Sciatic nerve (tissue), 2 donors: ENCODE results near the gene DNER. TPM values are rescaled to one million over a fixed set of nuclear protein-coding genes. Genes with fewer than 3 reads are reported as not detected.

Experiments
- ATAC-seq: fragments of 200-7000 bp; cut with Tn5 transposase; one replicate; pipeline ENCODE4 v1.9.1; 2020; ENCODE audit warnings: mild to moderate bottlenecking, moderate library complexity
- DNase-seq: peaks from one replicate; pipeline ENCODE4 v3.0.0-alpha.2; 2020; ENCODE audit warnings: low spot score
- intact Hi-C: fragments of 100-400 bp; cut with DNase I; formaldehyde crosslinking; loops from one replicate; pipeline ENCODE4 v1.14.2; 2022
- total RNA-seq: library from RNA; stranded (reverse); fragmentation: NEBNext Ultra II Directional; extraction: Animal tissue kit (Norgen Biotek cat#: 25700); gene quantifications from one replicate; pipeline ENCODE4 v1.2.1, GENCODE V29; 2021
- donor health status: DM: no; HTN: no; CAD: no.
- donor health status: DM: no; HTN: no; CAD: no.

Gene DNER
- total RNA-seq, 1 donor from 2014 or later = 0.71 TPM

DNA sequence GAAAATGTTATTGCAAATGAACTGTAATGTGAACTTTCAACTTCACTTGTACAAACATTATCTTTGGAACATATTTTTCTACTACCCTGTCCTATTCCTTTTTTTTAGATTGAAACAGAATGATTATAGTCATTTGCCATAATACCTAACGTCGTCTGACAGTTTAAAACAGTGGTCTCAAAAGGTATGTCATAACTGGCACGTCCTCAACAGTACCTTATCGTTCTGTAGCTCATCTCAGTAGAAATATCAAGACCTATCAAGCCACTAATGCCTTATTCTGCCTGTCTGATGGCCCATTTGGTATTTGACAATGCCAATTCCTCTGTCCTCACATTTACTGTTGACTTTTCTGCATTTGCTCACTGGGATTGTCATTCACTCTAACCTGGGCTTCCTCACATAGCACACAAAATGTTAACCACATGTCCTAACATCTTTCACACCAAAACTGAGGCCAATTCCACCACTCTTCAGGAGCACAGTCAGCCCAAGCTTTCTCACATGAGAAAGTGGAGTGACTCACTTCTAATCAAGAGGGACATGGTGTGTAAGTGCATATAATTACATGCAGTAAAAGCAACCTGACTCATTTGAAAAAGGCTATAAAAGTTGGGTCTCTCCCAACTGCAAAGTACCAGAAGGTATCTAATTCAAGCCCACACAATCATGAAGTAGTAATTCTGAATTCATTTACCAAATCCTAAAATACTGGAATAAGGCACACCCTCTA lies 34.8 kb downstream of the DNER start:
- no peak for ATAC-seq
- intact Hi-C loops = no loop called here
- DNase-seq = no peak

DNA sequence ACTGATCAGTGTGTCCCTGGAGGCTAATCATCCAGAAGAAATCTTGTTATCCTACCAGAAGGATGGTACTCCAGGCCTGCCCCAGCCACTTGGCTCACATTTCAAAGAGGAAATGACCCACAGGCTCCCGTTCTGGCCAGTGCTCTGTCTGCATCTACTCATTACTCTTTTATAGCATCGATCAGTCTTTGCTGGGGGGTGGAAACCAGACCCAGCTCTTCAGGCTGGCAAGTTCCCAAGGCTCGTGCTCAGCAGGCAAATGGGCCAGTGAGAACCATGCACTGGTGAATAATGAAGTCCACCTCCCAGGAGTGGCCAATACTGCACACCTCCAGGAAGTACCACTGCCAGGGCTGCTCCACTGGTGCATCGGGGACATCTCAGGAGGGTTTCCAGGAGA lies 38.8 kb downstream of the DNER start:
- intact Hi-C loops = no loop called here
- DNase-seq = no peak
- no peak for ATAC-seq

DNA sequence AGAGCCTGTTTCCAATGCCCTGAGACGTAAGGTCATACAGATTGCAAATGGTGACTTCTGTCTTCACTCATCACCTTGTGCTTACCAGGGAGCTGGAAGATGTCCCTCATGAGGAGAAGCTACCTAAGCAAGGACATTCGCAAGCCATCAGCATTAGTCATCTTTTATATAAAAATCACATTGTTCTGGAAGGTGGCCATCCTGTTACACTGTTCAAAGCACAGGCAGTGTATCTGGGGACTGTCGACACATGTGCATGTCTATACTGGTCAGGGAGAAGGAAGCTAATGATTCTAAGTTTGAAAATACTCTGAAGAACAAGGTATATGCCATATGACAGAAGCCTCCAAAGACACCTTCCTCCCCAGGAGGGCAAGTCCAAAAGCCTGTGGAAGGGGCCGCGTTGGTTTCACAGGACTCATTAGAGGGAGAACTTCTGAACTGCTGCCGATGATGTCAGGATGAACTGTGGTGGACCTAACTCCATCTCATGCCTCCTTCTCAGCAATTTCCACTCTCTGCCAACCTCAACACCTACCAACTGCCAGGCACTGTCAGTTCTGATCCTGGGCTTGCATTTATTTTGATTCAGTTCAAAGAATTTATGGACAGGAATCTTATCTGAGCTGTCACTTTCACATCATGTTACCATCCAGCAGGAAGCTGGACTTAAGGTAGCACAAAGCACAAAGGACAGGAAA lies 39.4 kb downstream of the DNER start:
- DNase-seq (no peak), ATAC-seq (no peak)
- intact Hi-C loops = no loop called here

DNA sequence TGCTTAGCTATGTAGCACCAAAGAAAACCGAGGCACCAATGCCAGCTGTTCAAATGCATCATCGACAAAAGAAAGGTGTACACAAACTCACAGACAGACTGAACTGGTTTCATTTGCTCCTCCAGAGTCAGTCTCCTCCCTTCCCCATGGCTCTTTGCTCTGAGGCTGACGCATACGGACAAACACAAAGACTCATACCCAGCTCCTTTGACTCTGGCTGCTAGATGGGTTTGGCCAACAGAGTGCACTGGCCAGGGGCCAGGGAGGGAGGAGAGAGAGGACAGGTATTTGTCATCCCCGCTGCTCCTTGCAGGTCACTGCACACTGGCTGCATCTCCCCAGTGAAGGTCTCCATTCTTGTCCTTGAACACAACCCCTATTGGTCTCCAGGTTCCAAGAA lies 40.7 kb downstream of the DNER start:
- DNase-seq (no peak), ATAC-seq (no peak)
- intact Hi-C loops = no loop called here

DNA sequence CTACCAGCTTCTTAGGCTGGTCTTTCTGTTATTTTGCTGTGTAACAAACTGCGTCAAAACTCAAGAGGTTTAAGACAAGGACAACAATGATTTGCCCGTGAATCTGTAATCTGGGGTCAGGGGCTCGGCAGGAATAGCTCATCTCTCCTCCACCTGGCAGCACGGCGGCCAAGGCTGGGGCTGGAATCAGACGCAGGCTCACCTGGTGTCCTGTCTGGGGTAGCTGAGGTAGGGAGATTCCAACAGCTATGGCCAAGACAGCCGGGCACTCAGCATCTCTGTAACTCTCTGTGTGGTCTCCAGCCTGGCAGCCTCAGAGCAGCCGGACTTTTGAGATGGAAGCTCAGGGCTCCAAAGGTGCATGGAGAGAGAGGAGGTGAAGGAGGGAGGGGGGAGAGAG lies 42.3 kb downstream of the DNER start:
- intact Hi-C loops = no loop called here
- ATAC-seq = no peak
- DNase-seq = no peak

DNA sequence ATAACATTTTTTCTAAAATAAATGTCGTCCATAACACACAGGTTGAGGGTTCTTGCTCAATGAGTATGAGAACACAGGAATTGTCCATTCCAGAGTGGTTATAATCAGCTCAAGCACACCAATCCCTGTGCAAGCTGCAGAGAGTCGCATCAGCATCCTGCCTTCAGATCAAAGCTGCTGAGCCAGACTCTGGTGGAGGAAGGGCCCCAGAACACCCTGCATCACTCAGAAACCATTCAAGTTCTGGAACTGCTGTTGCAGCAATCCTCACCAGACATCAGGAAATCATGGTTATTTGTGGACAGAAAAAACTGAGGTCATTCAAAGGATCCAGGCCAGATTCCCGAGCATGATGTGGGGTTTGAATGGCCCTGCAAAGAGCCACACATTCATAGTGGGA lies 44.5 kb downstream of the DNER start:
- DNase-seq = no peak
- ATAC-seq = no peak
- intact Hi-C loops = no loop called here

DNA sequence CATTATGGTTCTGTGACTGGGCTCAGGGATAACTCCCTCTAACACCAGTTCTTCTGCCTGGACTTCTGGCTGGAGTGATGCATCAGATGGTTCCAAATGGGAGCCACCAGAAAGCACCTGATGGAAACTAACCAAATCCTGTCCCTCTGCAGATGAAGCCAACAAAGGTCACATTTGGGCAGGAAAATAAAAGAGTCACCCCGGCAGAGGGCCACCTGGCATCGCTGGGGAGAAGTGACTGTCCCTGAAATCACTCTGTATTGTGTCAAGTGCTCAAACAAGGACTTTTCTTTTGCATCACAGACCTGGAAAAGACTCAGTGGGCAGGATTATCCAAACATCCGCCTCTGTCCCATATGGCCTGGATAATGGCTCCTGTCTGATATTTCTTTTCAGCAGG lies 47.5 kb downstream of the DNER start:
- DNase-seq = no peak
- intact Hi-C loops = no loop called here
- no peak for ATAC-seq

DNA sequence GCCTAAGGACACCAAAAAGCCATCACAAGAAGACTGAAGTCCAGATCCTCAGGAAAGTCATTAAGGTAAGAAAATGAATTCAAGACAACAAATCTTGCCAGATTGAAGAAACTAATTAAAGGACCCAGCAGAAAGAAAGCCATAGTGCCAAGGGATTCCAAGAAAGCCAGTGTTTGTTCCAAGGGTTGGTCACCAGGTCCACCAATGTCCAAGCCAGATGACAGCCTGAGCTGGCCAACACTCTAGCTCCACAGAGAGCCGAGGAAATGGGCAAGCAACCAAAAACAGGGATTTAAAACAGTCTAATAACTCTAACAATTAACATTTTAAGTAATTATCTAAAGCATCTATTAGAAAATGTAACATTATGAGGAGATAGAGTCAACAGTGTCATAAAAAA lies 49.2 kb downstream of the DNER start:
- intact Hi-C loops = no loop called here
- ATAC-seq (no peak), DNase-seq (no peak)

DNA sequence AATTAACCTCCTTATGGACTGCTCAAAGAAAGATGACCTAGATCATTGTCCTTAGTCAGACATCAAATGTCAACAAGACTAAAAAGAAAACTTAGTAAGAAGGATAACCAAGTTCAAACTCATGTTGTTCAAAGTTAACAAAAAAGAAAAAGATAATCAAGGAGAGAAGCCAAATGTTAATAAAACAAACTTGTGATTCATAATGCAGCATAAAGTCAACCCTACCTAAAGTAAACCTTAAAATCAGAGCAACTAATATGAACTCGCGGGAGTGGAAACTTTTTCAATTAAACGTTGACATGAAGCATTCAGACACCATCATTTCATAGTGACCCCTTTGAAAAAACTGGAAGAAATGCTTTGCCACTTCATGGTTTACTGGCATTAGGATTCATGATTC lies 52.9 kb downstream of the DNER start:
- DNase-seq (no peak), ATAC-seq (no peak)
- intact Hi-C loops = no loop called here

DNA sequence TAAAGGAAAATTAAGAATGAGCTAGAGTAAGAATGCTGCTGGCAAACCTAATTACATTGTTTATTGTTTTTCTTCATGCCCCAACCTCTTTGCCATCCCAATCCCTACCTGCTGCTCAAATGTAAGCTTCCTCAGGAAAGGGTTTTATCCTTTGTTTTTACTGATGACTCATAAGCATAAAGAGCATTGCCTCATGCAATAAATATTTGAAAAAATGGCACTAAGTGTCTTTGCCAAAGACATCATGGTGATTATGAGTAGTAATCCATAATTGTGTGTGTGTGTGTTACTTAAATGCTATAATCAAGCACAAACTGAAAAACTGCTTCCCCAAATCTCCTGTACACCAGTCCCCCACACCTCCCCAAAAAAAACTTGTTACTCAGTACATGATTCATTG lies 53.4 kb downstream of the DNER start:
- intact Hi-C loops = no loop called here
- DNase-seq (no peak), ATAC-seq (no peak)

DNA sequence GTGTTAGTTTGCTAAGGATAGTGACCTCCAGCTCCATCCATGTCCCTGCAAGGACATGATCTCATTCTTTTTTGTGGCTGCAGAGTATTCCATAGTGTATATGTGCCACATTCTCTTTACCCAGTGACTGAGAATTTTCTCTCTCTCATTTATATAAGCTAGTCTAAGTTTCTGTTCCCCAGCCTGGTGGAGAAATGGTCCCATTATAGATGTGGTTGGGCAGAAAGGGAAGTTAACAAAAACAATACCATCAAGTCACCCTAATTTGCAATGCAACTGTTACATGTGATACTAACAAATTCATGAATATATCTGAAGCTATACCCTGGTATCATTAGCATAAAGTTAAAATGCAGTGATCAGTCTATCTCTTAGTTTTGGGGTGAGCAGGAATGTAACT lies 54.0 kb downstream of the DNER start:
- no peak for ATAC-seq
- DNase-seq = no peak
- intact Hi-C loops = no loop called here

DNA sequence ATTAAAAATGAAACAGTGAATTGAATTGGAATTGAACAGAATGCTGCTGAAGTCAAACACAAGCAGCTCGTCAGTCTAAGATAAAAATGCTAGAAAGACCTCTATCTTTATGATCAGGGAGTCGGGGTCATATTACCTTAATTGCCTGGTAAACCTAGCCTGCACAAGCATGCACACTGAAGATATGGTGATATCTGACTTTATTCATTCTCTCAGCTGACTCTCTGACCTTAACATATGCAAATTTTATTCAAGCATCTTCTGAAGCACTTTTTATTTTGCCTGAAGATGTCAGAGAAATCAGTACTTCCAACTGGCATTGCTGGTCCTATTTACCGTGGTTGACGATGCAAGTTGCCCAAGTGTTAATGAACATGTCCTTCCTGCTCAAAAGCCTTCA lies 56.4 kb downstream of the DNER start:
- intact Hi-C loops = no loop called here
- no peak for ATAC-seq

DNA sequence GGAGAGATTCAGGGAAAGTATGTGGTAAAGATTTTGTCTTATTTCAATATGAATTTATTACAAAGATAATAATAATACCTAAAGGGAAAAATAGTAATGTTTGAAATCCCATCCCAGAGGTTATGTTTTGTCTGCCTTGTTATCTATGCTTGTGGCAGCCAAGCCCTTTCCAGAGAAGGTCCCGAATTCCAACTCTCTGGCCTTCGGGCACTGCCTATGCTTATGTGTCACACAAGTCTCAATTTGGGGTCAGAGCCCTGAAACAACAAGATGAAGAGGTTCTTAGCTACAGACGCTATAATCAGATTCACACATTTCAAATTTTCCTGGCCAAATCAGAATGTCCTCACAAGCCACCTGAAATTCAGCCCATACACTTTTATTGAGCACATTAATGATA lies 59.9 kb downstream of the DNER start:
- intact Hi-C loops = no loop called here
- DNase-seq (no peak), ATAC-seq (no peak)

More for the DNA sequence above, 56.4 kb downstream of the DNER start:
- no peak for DNase-seq

DNA sequence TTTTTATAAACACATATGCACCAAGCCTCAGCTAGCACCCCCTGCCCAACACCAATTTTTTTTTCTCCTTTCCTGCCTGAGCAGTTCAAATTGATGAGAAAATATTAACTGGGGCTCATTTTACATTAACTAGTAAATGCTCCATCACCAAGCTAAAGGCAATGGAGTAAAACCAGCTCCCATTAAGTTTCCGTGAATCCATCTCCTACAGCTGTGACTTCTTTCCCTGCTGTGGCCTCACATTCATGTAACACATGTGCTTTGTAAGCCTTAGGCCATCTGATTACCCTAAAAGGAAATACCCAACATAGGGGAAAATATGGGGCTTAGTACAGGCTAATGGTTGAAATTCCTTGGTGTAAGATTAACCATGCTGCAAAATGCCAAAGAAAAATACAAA lies 60.8 kb downstream of the DNER start:
- ATAC-seq = no peak

DNA sequence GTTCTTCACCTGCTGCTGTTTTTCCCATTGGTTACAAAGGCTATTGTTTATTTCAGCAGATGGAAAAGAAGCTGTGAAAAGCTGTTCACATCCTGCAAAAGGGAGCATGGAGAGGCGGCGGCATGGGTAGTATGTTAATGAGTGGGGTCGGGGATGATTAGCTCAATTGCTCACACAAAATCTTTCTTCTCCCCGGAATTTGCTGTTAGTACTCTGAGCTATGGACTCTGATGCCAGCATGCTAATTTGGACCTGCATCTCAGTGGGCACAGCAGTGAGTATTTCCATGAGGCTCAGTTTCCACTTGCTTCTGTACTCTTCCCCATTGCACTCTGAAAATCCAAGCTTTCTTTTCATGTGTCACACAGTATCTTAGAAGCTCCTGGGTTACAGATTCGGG lies 61.6 kb downstream of the DNER start:
- ATAC-seq = no peak
- intact Hi-C loops = no loop called here
- DNase-seq = no peak

More for the DNA sequence above, 60.8 kb downstream of the DNER start:
- intact Hi-C loops = no loop called here
- DNase-seq = no peak

DNA sequence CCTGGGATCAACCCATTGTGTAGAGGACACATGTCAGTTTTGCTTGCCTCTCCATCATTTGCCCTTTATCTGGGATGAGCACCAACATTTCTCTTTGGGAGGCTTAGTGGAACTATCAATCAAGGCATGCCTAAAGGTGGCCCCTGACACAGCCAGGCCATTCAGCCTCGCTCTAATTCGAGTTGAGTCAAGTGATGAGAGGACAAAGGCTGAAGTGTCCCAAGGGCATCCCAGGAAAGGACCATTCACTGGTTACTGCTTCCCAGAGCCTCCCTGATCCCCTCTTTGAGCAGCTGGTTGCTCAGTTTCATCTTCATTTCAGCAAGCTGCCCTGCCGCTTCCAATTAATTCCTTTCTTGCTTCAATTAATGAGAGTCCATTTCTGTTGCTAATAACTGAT lies 63.5 kb downstream of the DNER start:
- intact Hi-C loops = no loop called here
- ATAC-seq (no peak), DNase-seq (no peak)

DNA sequence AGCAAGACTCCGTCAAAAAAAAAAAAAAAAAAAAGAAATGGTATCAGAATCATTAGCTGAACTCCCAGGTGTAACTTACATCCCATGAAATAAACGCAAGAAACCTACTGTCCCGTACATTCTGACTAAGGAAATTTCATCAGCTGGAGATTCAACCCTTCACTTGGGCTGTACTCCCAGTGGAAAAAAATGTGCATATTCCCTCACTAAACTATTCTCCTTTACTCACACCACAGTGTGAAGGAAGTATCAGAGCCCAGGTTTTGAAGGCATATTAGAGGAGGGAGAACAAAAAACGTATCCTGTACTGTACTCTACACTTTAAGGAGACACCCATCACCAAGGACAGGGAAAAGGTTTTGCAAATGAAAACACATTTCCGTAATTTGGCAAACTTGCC lies 64.3 kb downstream of the DNER start:
- DNase-seq = no peak
- intact Hi-C loops = no loop called here
- no peak for ATAC-seq

DNA sequence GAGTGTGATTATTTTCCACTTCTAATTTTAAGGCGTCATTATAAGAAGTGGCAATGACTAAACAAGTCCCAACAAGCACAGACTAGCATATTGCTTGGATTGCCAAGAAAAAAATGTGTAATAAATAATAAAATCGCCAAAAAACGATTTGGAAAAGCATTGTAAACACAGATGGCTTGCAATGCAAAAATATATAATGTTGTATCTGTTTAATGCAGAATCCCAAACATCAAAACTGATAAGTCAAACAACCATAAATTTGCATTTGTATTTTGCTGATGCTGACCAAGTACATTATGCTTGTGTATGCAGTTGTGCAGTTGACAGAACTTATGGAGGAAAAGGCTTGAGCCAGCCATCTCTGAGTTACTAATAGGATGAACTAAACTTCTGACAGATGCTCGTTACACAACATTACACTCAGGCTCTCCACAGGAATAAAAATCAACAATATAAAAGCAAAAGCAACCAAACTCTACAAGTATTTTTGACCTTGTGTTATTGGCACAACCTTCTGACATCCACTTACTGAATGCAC lies 68.1 kb downstream of the DNER start:
- ATAC-seq (no peak), DNase-seq (no peak)
- intact Hi-C loops = no loop called here

DNA sequence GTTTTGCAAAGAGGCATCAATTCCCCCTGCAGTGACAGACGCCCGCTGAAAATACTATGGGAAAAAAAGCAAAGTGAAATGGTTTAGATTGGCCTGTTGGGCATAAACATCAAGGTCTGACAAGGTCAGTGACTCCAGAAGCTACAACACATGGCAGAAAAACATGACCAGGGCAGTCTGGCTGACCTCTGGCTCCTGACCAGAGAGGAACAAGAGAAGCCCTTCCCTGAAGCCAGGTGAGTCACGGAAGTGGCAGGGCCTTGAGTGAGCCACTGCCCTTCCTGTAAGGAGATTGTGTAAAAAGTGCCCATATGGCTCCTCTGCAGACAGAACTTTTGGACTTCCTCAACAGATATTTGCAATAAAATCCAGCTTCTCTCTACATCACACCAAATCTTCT lies 72.0 kb downstream of the DNER start:
- DNase-seq (no peak), ATAC-seq (no peak)
- intact Hi-C loops = no loop called here

DNA sequence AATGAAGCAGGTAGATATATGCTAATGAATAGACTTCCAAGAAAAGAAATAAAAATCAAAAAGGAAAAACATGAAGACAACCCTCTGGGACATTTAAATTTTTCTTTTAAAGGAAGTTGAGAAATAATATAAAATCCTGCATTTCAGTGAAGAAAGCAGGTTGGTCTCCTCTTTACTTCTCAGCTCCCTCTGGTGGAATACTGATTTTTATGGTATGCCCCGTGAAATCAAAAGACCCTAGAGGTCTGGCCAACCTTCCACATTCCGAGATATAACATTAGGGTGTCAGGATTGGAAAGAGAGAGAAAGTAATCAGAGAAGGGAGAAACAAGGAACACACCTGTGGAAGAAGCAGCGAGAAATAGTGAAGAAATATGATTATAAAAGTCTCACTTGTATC lies 72.7 kb downstream of the DNER start:
- ATAC-seq = no peak
- intact Hi-C loops = no loop called here
- DNase-seq = no peak

DNA sequence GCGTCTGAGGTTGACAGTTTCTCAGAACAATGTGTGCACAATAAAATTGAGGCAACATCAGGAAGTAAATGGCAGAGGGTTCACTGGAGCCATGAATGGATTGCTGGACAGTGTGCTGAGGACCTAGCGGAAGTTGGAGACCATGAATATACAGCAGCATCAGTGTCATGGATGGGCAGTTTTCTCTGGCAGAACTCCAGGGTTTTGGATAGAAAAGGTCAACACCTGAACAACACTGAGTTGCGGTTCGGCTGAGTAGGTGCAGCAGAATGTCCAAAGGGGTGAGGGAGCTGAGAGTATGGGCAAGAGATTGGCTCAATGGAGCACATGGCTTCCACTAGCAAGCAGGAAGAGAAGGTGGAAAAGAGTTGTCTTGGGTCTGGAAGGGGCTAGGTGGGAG lies 73.7 kb downstream of the DNER start:
- intact Hi-C loops = no loop called here
- DNase-seq (no peak), ATAC-seq (no peak)
